Measurements from ENCODE around the gene NEIL3.
"Not testable (repeated sequence)": the region's sequence is repeated elsewhere in the genome, so short reads cannot be mapped to it uniquely, and the experiment has no call there.

NEIL3 gene

GRCh38 chr4:177302371-177303100, 7.1 kb upstream of the NEIL3 start:
- no peaks in the 10 kb centered on the region for H3K4me1 ChIP-seq (ENCODE audit: control extremely low read depth in 1 of 4, control insufficient read depth in 4 of 4, insufficient read depth in 4 of 4, low read length in 3 of 4)
- no peaks in the 10 kb centered on the region for H3K27me3 ChIP-seq (replicated peaks in 2 of 5; ENCODE audit: control insufficient read depth in 4 of 5, insufficient read depth in 5 of 5, low read length in 4 of 5)
- H3K36me3 ChIP-seq (ENCODE audit: control insufficient read depth in 4 of 4, insufficient read depth in 4 of 4, low read length in 3 of 4) = no peaks in the 10 kb centered on the region
- POLR2A ChIA-PET = no interaction called here
- no peak for DNase-seq
- H3K27ac ChIP-seq (ENCODE audit: insufficient read depth in 1 of 2, low read depth in 1 of 2, low read length in 2 of 2, poor library complexity in 1 of 2, severe bottlenecking in 2 of 2) = no peak overlapping the region
- H3K9me3 ChIP-seq (ENCODE audit: control extremely low read depth in 1 of 5, control insufficient read depth in 4 of 5, insufficient read depth in 2 of 5, low read depth in 1 of 5, low read length in 4 of 5) = peaks cover 2 to 7% (median 7%) of the 10 kb centered on the region in 5 experiments
- no peak overlapping the region for H3K4me3 ChIP-seq (ENCODE audit: control insufficient read depth in 1 of 7, extremely low read depth in 1 of 7, insufficient read depth in 4 of 7, low read depth in 2 of 7, low read length in 6 of 7)
- CTCF ChIA-PET = interaction anchor here (1.1 kb wide), 1 partner anchor 9 kb away, joined by 4 read pairs; no protein-coding TSS in a partner anchor
- 100% methylated on average over 1 of the region's 4 CpGs for WGBS (ENCODE audit: insufficient coverage)

GRCh38 chr4:177304094-177304493, 5.6 kb upstream of the NEIL3 start:
- CTCF ChIA-PET = interaction anchor here (1.1 kb wide), 1 partner anchor 32 kb away, joined by 3 read pairs; no protein-coding TSS in a partner anchor
- H3K4me1 ChIP-seq (ENCODE audit: control extremely low read depth in 1 of 4, control insufficient read depth in 4 of 4, insufficient read depth in 4 of 4, low read length in 3 of 4) = peaks cover 0 to 2% (median 0%) of the 10 kb centered on the region in 4 experiments
- H3K9me3 ChIP-seq (ENCODE audit: control extremely low read depth in 1 of 5, control insufficient read depth in 4 of 5, insufficient read depth in 2 of 5, low read depth in 1 of 5, low read length in 4 of 5) = no peaks in the 10 kb centered on the region
- DNase-seq = no peak
- WGBS (ENCODE audit: insufficient coverage) = no CpG with 5 or more reads among the region's 4 CpGs
- no peak overlapping the region for H3K27ac ChIP-seq (ENCODE audit: insufficient read depth in 1 of 2, low read depth in 1 of 2, low read length in 2 of 2, poor library complexity in 1 of 2, severe bottlenecking in 2 of 2)
- no peaks in the 10 kb centered on the region for H3K27me3 ChIP-seq (replicated peaks in 2 of 5; ENCODE audit: control insufficient read depth in 4 of 5, insufficient read depth in 5 of 5, low read length in 4 of 5)
- H3K36me3 ChIP-seq (ENCODE audit: control insufficient read depth in 4 of 4, insufficient read depth in 4 of 4, low read length in 3 of 4) = no peaks in the 10 kb centered on the region
- no peak overlapping the region for H3K4me3 ChIP-seq (ENCODE audit: control insufficient read depth in 1 of 7, extremely low read depth in 1 of 7, insufficient read depth in 4 of 7, low read depth in 2 of 7, low read length in 6 of 7)
- POLR2A ChIA-PET = no interaction called here

GRCh38 chr4:177304864-177305263, 4.8 kb upstream of the NEIL3 start:
- WGBS (ENCODE audit: insufficient coverage) = no CpG with 5 or more reads among the region's 3 CpGs
- H3K9me3 ChIP-seq (ENCODE audit: control extremely low read depth in 1 of 5, control insufficient read depth in 4 of 5, insufficient read depth in 2 of 5, low read depth in 1 of 5, low read length in 4 of 5); H3K4me3 ChIP-seq (ENCODE audit: control insufficient read depth in 1 of 7, extremely low read depth in 1 of 7, insufficient read depth in 4 of 7, low read depth in 2 of 7, low read length in 6 of 7); POLR2A ChIA-PET; H3K27ac ChIP-seq (ENCODE audit: insufficient read depth in 1 of 2, low read depth in 1 of 2, low read length in 2 of 2, poor library complexity in 1 of 2, severe bottlenecking in 2 of 2); H3K27me3 ChIP-seq (replicated peaks in 2 of 5; ENCODE audit: control insufficient read depth in 4 of 5, insufficient read depth in 5 of 5, low read length in 4 of 5); DNase-seq; H3K36me3 ChIP-seq (ENCODE audit: control insufficient read depth in 4 of 4, insufficient read depth in 4 of 4, low read length in 3 of 4); H3K4me1 ChIP-seq (ENCODE audit: control extremely low read depth in 1 of 4, control insufficient read depth in 4 of 4, insufficient read depth in 4 of 4, low read length in 3 of 4): not testable (repeated sequence)
- CTCF ChIA-PET = interaction anchor here (0.6 kb wide), 1 partner anchor 55 kb away, joined by 3 read pairs; no protein-coding TSS in a partner anchor

GRCh38 chr4:177308125-177308524, 1.5 kb upstream of the NEIL3 start:
- Histone ChIP-seq H3K9me3 (ENCODE audit: control extremely low read depth in 1 of 5, control insufficient read depth in 4 of 5, insufficient read depth in 2 of 5, low read depth in 1 of 5, low read length in 4 of 5) (no peaks in the 10 kb centered on the region), H3K27me3 (replicated peaks in 2 of 5; ENCODE audit: control insufficient read depth in 4 of 5, insufficient read depth in 5 of 5, low read length in 4 of 5) (no peaks in the 10 kb centered on the region), H3K4me3 (ENCODE audit: control insufficient read depth in 1 of 7, extremely low read depth in 1 of 7, insufficient read depth in 4 of 7, low read depth in 2 of 7, low read length in 6 of 7) (no peak overlapping the region), H3K36me3 (ENCODE audit: control insufficient read depth in 4 of 4, insufficient read depth in 4 of 4, low read length in 3 of 4) (no peaks in the 10 kb centered on the region), H3K27ac (ENCODE audit: insufficient read depth in 1 of 2, low read depth in 1 of 2, low read length in 2 of 2, poor library complexity in 1 of 2, severe bottlenecking in 2 of 2) (no peak overlapping the region), H3K4me1 (ENCODE audit: control extremely low read depth in 1 of 4, control insufficient read depth in 4 of 4, insufficient read depth in 4 of 4, low read length in 3 of 4) (peaks cover 6 to 18% (median 12%) of the 10 kb centered on the region in 4 experiments)
- ChIA-PET CTCF (no interaction called here), POLR2A (no interaction called here)
- no peak for DNase-seq
- 100% methylated on average over 2 of the region's 3 CpGs for WGBS (ENCODE audit: insufficient coverage)

- peaks cover 6 to 18% (median 12%) of the 10 kb centered on the region in 4 experiments for H3K4me1 ChIP-seq (ENCODE audit: control extremely low read depth in 1 of 4, control insufficient read depth in 4 of 4, insufficient read depth in 4 of 4, low read length in 3 of 4)
- no peaks in the 10 kb centered on the region for H3K27me3 ChIP-seq (replicated peaks in 2 of 5; ENCODE audit: control insufficient read depth in 4 of 5, insufficient read depth in 5 of 5, low read length in 4 of 5)
- H3K4me3 ChIP-seq (ENCODE audit: control insufficient read depth in 1 of 7, extremely low read depth in 1 of 7, insufficient read depth in 4 of 7, low read depth in 2 of 7, low read length in 6 of 7) = peak overlapping the region in 6 of 7 experiments; percentile 86 to 99 (median 94)
- ChIA-PET POLR2A (no interaction called here), CTCF (interaction anchor here (0.8 to 1.2 kb wide), 2 partner anchors 29 to 59 kb away, joined by 3 read pairs; no protein-coding TSS in a partner anchor)
- no peaks in the 10 kb centered on the region for H3K36me3 ChIP-seq (ENCODE audit: control insufficient read depth in 4 of 4, insufficient read depth in 4 of 4, low read length in 3 of 4)
- peak overlapping the region in 1 of 2 experiments; percentile 66 for H3K27ac ChIP-seq (ENCODE audit: insufficient read depth in 1 of 2, low read depth in 1 of 2, low read length in 2 of 2, poor library complexity in 1 of 2, severe bottlenecking in 2 of 2)
- H3K9me3 ChIP-seq (ENCODE audit: control extremely low read depth in 1 of 5, control insufficient read depth in 4 of 5, insufficient read depth in 2 of 5, low read depth in 1 of 5, low read length in 4 of 5) = no peaks in the 10 kb centered on the region
- no CpG with 5 or more reads among the region's 8 CpGs for WGBS (ENCODE audit: insufficient coverage)
- DNase-seq = peak in 1 of 3 donors; percentile 24
Observed at GRCh38 chr4:177308847-177309521, 690 bp upstream of the NEIL3 start.

GRCh38 chr4:177311589-177311988, 1.9 kb downstream of the NEIL3 start:
- ChIA-PET POLR2A (no interaction called here), CTCF (interaction anchor here (1.1 to 1.5 kb wide), 2 partner anchors 15 to 19 kb away, joined by 3 to 5 read pairs; no protein-coding TSS in a partner anchor)
- no peaks in the 10 kb centered on the region for H3K27me3 ChIP-seq (replicated peaks in 2 of 5; ENCODE audit: control insufficient read depth in 4 of 5, insufficient read depth in 5 of 5, low read length in 4 of 5)
- H3K4me1 ChIP-seq (ENCODE audit: control extremely low read depth in 1 of 4, control insufficient read depth in 4 of 4, insufficient read depth in 4 of 4, low read length in 3 of 4) = peaks cover 6 to 29% (median 13%) of the 10 kb centered on the region in 4 experiments
- no peak for DNase-seq
- no peaks in the 10 kb centered on the region for H3K36me3 ChIP-seq (ENCODE audit: control insufficient read depth in 4 of 4, insufficient read depth in 4 of 4, low read length in 3 of 4)
- H3K4me3 ChIP-seq (ENCODE audit: control insufficient read depth in 1 of 7, extremely low read depth in 1 of 7, insufficient read depth in 4 of 7, low read depth in 2 of 7, low read length in 6 of 7) = peak overlapping the region in 1 of 7 experiments; percentile 6
- H3K9me3 ChIP-seq (ENCODE audit: control extremely low read depth in 1 of 5, control insufficient read depth in 4 of 5, insufficient read depth in 2 of 5, low read depth in 1 of 5, low read length in 4 of 5) = no peaks in the 10 kb centered on the region
- 100% methylated on average over 1 of the region's 7 CpGs for WGBS (ENCODE audit: insufficient coverage)
- H3K27ac ChIP-seq (ENCODE audit: insufficient read depth in 1 of 2, low read depth in 1 of 2, low read length in 2 of 2, poor library complexity in 1 of 2, severe bottlenecking in 2 of 2) = no peak overlapping the region

- 86% methylated on average over 1 of the region's 1 CpG for WGBS (ENCODE audit: insufficient coverage)
- ChIA-PET POLR2A (no interaction called here), CTCF (no interaction called here)
- no peaks in the 10 kb centered on the region for H3K36me3 ChIP-seq (ENCODE audit: control insufficient read depth in 4 of 4, insufficient read depth in 4 of 4, low read length in 3 of 4)
- no peaks in the 10 kb centered on the region for H3K27me3 ChIP-seq (replicated peaks in 2 of 5; ENCODE audit: control insufficient read depth in 4 of 5, insufficient read depth in 5 of 5, low read length in 4 of 5)
- H3K27ac ChIP-seq (ENCODE audit: insufficient read depth in 1 of 2, low read depth in 1 of 2, low read length in 2 of 2, poor library complexity in 1 of 2, severe bottlenecking in 2 of 2) = no peak overlapping the region
- H3K4me3 ChIP-seq (ENCODE audit: control insufficient read depth in 1 of 7, extremely low read depth in 1 of 7, insufficient read depth in 4 of 7, low read depth in 2 of 7, low read length in 6 of 7) = no peak overlapping the region
- peaks cover 6 to 30% (median 15%) of the 10 kb centered on the region in 4 experiments for H3K4me1 ChIP-seq (ENCODE audit: control extremely low read depth in 1 of 4, control insufficient read depth in 4 of 4, insufficient read depth in 4 of 4, low read length in 3 of 4)
- DNase-seq = no peak
- no peaks in the 10 kb centered on the region for H3K9me3 ChIP-seq (ENCODE audit: control extremely low read depth in 1 of 5, control insufficient read depth in 4 of 5, insufficient read depth in 2 of 5, low read depth in 1 of 5, low read length in 4 of 5)
Observed at GRCh38 chr4:177313263-177313662, 3.6 kb downstream of the NEIL3 start.
